Activated naive CD4-positive, alpha-beta T cell treated with anti-CD3 and anti-CD28 coated beads, Interleukin-2, amount 50 U/mL, for 16 hours (primary cell): ENCODE measurements around the gene NPPA.
"Not testable (repeated sequence)": the region's sequence is repeated elsewhere in the genome, so short reads cannot be mapped to it uniquely, and the experiment has no call there.

ENCODE experiments used
- DNase-seq: peaks from one replicate; pipeline ENCODE4 v3.0.0-alpha.2; 2020

The NPPA gene

GRCh38 chr1:11847667-11848372, at the start of gene NPPA:
TSS of gene NPPA (minus strand) at chr1:11847783. CDS start at chr1:11847684, 99 bp downstream.
- no peak for DNase-seq

- not testable (repeated sequence) for DNase-seq
Measured at GRCh38 chr1:11894501-11894900, 46.9 kb upstream of the NPPA start.

GRCh38 chr1:11893907-11894251, 46.3 kb upstream of the NPPA start:
- peak; percentile 69 for DNase-seq

- DNase-seq: no peak
Measured at GRCh38 chr1:11891433-11892186, 44.0 kb upstream of the NPPA start.

- no peak for DNase-seq
Measured at GRCh38 chr1:11888877-11889208, 41.3 kb upstream of the NPPA start.

- DNase-seq: no peak
Measured at GRCh38 chr1:11888206-11888876, 40.8 kb upstream of the NPPA start.

GRCh38 chr1:11887666-11888007, 40.1 kb upstream of the NPPA start:
- no peak for DNase-seq

- no peak for DNase-seq
Measured at GRCh38 chr1:11886986-11887665, 39.5 kb upstream of the NPPA start.

GRCh38 chr1:11885916-11886315, 38.3 kb upstream of the NPPA start:
- no peak for DNase-seq

- no peak for DNase-seq
Measured at GRCh38 chr1:11882814-11883538, 35.4 kb upstream of the NPPA start.

GRCh38 chr1:11881749-11882441, 34.3 kb upstream of the NPPA start:
- no peak for DNase-seq

- no peak for DNase-seq
Measured at GRCh38 chr1:11880911-11881748, 33.5 kb upstream of the NPPA start.

- no peak for DNase-seq
Measured at GRCh38 chr1:11880181-11880575, 32.6 kb upstream of the NPPA start.

GRCh38 chr1:11879311-11880180, 32.0 kb upstream of the NPPA start:
- DNase-seq: no peak

GRCh38 chr1:11878891-11879190, 31.3 kb upstream of the NPPA start:
- DNase-seq: no peak

- no peak for DNase-seq
Measured at GRCh38 chr1:11878081-11878890, 30.7 kb upstream of the NPPA start.

GRCh38 chr1:11877074-11877473, 29.5 kb upstream of the NPPA start:
- DNase-seq: no peak

GRCh38 chr1:11875094-11875493, 27.5 kb upstream of the NPPA start:
- DNase-seq: no peak

GRCh38 chr1:11874624-11875023, 27.0 kb upstream of the NPPA start:
- DNase-seq: no peak

- no peak for DNase-seq
Measured at GRCh38 chr1:11874258-11874562, 26.6 kb upstream of the NPPA start.
